NCI-H128 (cell line): Measurements from ENCODE around the gene RALGAPB.
"Not testable (repeated sequence)": the region's sequence is repeated elsewhere in the genome, so short reads cannot be mapped to it uniquely, and the experiment has no call there.

Experiments
- DNase-seq: peaks from one replicate; lab custom pipeline; 2025; ENCODE audit not compliant: unreplicated experiment; lab: John Stamatoyannopoulos, UW

Gene RALGAPB

GRCh38 chr20:38446441-38447209, 26.0 kb upstream of the RALGAPB start:
- DNase-seq = peak; percentile 84

GRCh38 chr20:38447251-38447661, 25.4 kb upstream of the RALGAPB start:
- DNase-seq = no peak

GRCh38 chr20:38447931-38448675, 24.5 kb upstream of the RALGAPB start:
- DNase-seq = no peak

- no peak for DNase-seq
Observed at GRCh38 chr20:38449046-38449445, 23.6 kb upstream of the RALGAPB start.

GRCh38 chr20:38450412-38450975, 22.1 kb upstream of the RALGAPB start:
- DNase-seq = no peak

- no peak for DNase-seq
Observed at GRCh38 chr20:38452880-38453624, 19.6 kb upstream of the RALGAPB start.

- no peak for DNase-seq
Observed at GRCh38 chr20:38453941-38454340, 18.7 kb upstream of the RALGAPB start.

GRCh38 chr20:38454556-38455473, 17.8 kb upstream of the RALGAPB start:
- DNase-seq = no peak

- no peak for DNase-seq
Observed at GRCh38 chr20:38458314-38458713, 14.3 kb upstream of the RALGAPB start.

GRCh38 chr20:38460040-38460623, 12.5 kb upstream of the RALGAPB start:
- DNase-seq = peak; percentile 49

GRCh38 chr20:38460631-38461030, 12.0 kb upstream of the RALGAPB start:
- not testable (repeated sequence) for DNase-seq

GRCh38 chr20:38461167-38461566, 11.5 kb upstream of the RALGAPB start:
- DNase-seq = not testable (repeated sequence)

GRCh38 chr20:38461569-38461968, 11.1 kb upstream of the RALGAPB start:
- not testable (repeated sequence) for DNase-seq

- no peak for DNase-seq
Observed at GRCh38 chr20:38466171-38466570, 6.5 kb upstream of the RALGAPB start.

GRCh38 chr20:38466983-38467382, 5.7 kb upstream of the RALGAPB start:
- no peak for DNase-seq

GRCh38 chr20:38471245-38471644, 1.4 kb upstream of the RALGAPB start:
- DNase-seq = no peak

- no peak for DNase-seq
Observed at GRCh38 chr20:38471987-38472512, 593 bp upstream of the RALGAPB start.

- no peak for DNase-seq
Observed at GRCh38 chr20:38473367-38473795, 738 bp downstream of the RALGAPB start.

- no peak for DNase-seq
Observed at GRCh38 chr20:38477747-38478146, 5.1 kb downstream of the RALGAPB start.

GRCh38 chr20:38479596-38479995, 7.0 kb downstream of the RALGAPB start:
- no peak for DNase-seq
